B cell (primary cell): Measurements from ENCODE around the gene TRPC3. TPM values are rescaled to one million over a fixed set of nuclear protein-coding genes. Genes with fewer than 3 reads are reported as not detected.

Source experiments
- ATAC-seq: fragments of 200-7000 bp; cut with Tn5 transposase; one replicate; pipeline ENCODE4 v1.10.0; 2021; ENCODE audit warnings: low read depth, mild to moderate bottlenecking, moderate number of reproducible peaks, moderate library complexity
- CTCF ChIA-PET: fragments of 350-600 bp; sonication (Branson Sonifier 250); formaldehyde crosslinking; loops from one replicate; lab custom pipeline; 2021; ENCODE audit warnings: antibody characterized with exemption, inconsistent platforms; lab: Charles Lee
- POLR2A ChIA-PET: fragments of 350-600 bp; sonication (Branson Sonifier 250); formaldehyde crosslinking; loops from one replicate; lab custom pipeline; 2021; ENCODE audit warnings: antibody characterized with exemption; lab: Charles Lee
- DNase-seq: peaks from one replicate; pipeline ENCODE4 v3.0.0; 2013
- H2AFZ ChIP-seq: 2 replicates; pipeline ENCODE4 v1.6.1; 2012; ENCODE audit warnings: mild to moderate bottlenecking, low read depth, low read length; ENCODE audit not compliant: insufficient read depth, poor library complexity, severe bottlenecking
- H3K27ac ChIP-seq, 2 donors: 1 replicate in 1 of 2; 2 replicates in 1 of 2; pipeline ENCODE4 v1.5.1; 2012 to 2013; ENCODE audit warnings: low read length in 2 of 2, mild to moderate bottlenecking in 2 of 2, moderate library complexity in 1 of 2
- H3K27me3 ChIP-seq, 4 experiments: fragments of 200-600 bp in 1 of 4; sonication (generic) in 1 of 4; replicated peaks in 1 of 4; 1 replicate in 2 of 4; 2 replicates in 2 of 4; pipeline versions ENCODE4 v1.6.1 to v1.7.0; 2013 to 2016; ENCODE audit warnings: low read length in 3 of 4, mild to moderate bottlenecking in 2 of 4, mixed read lengths in 1 of 4, moderate library complexity in 1 of 4; ENCODE audit not compliant: insufficient read depth in 4 of 4, control insufficient read depth in 3 of 4; ENCODE audit errors: control extremely low read depth in 1 of 4
- H3K36me3 ChIP-seq, 2 experiments: replicated peaks in 1 of 2; 1 replicate in 1 of 2; 2 replicates in 1 of 2; pipeline versions ENCODE4 v1.6.1 to v1.7.1; 2013; ENCODE audit warnings: low read length in 1 of 2; ENCODE audit not compliant: insufficient read depth in 2 of 2, control insufficient read depth in 1 of 2; ENCODE audit errors: control extremely low read depth in 1 of 2, extremely low read depth in 1 of 2
- H3K4me1 ChIP-seq, 2 donors: fragments of 200-600 bp in 1 of 2; sonication (generic) in 1 of 2; 1 replicate in 1 of 2; 2 replicates in 1 of 2; pipeline versions ENCODE4 v1.5.1 to v1.6.1; 2013 to 2017; ENCODE audit warnings: low read length in 2 of 2; ENCODE audit not compliant: control insufficient read depth in 2 of 2, insufficient read depth in 2 of 2
- H3K4me2 ChIP-seq: replicated peaks from 2 replicates; pipeline ENCODE3; 2012; ENCODE audit warnings: mild to moderate bottlenecking, low read depth, low read length; ENCODE audit not compliant: poor library complexity, severe bottlenecking
- H3K4me3 ChIP-seq, 5 experiments: fragments of 200-600 bp in 1 of 5; sonication (generic) in 1 of 5; 1 replicate in 3 of 5; 2 replicates in 2 of 5; pipeline versions ENCODE4 v1.5.1 to v1.7.0; 2011 to 2016; ENCODE audit warnings: low read length in 4 of 5, mild to moderate bottlenecking in 4 of 5, low read depth in 2 of 5, control low read depth in 1 of 5, moderate library complexity in 1 of 5; ENCODE audit not compliant: insufficient read depth in 1 of 5; ENCODE audit errors: control extremely low read depth in 1 of 5, extremely low read depth in 1 of 5
- H3K79me2 ChIP-seq: fragments of 200-600 bp; sonication (generic); one replicate; pipeline ENCODE4 v1.6.0; 2016; ENCODE audit warnings: low read length; ENCODE audit not compliant: control insufficient read depth, insufficient read depth
- H3K9ac ChIP-seq: fragments of 200-600 bp; sonication (generic); 2 replicates; pipeline ENCODE4 v1.6.1; 2017; ENCODE audit warnings: mild to moderate bottlenecking, low read length, moderate library complexity
- H3K9me3 ChIP-seq, 3 donors: one replicate each; pipeline versions ENCODE4 v1.6.1 to v1.7.1; 2013; ENCODE audit warnings: low read length in 2 of 3; ENCODE audit not compliant: control insufficient read depth in 2 of 3, insufficient read depth in 1 of 3; ENCODE audit errors: control extremely low read depth in 1 of 3
- H4K20me1 ChIP-seq: 2 replicates; pipeline ENCODE4 v1.6.0; 2012; ENCODE audit warnings: mild to moderate bottlenecking, low read length; ENCODE audit not compliant: insufficient read depth, control insufficient read depth, poor library complexity, severe bottlenecking
- H3K27ac Mint-ChIP-seq: one replicate; pipeline ENCODE4 v1.8.0; 2021; ENCODE audit warnings: mixed read lengths
- H3K27me3 Mint-ChIP-seq: one replicate; pipeline ENCODE4 v1.8.0; 2021; ENCODE audit warnings: mixed read lengths
- H3K4me1 Mint-ChIP-seq: one replicate; pipeline ENCODE4 v1.8.0; 2021; ENCODE audit warnings: mixed read lengths
- H3K4me3 Mint-ChIP-seq: one replicate; pipeline ENCODE4 v1.8.0; 2021; ENCODE audit warnings: mixed read lengths
- H3K9me3 Mint-ChIP-seq: one replicate; pipeline ENCODE4 v1.8.0; 2022; ENCODE audit warnings: mixed read lengths; ENCODE audit not compliant: insufficient read depth
- CTCF ChIP-seq: fragments of 200-600 bp; IDR thresholded peaks from one replicate; pipeline ENCODE4 v1.8.0; 2022; ENCODE audit warnings: antibody characterized with exemption, mild to moderate bottlenecking
- EZH2 ChIP-seq: IDR thresholded peaks from 2 replicates; pipeline ENCODE4 v1.6.1; 2012; ENCODE audit warnings: borderline replicate concordance, low read depth, mild to moderate bottlenecking, moderate library complexity, low read length; ENCODE audit not compliant: insufficient read depth, poor library complexity, severe bottlenecking
- WGBS: methylation state at CpG from one replicate; pipeline ENCODE4 v1.1.5; 2013; ENCODE audit warnings: missing lambda C conversion rate; ENCODE audit not compliant: insufficient coverage; 5-methylcytosine and 5-hydroxymethylcytosine counted together
- intact Hi-C: fragments of 100-400 bp; cut with micrococcal nuclease; formaldehyde crosslinking; loops from one replicate; pipeline ENCODE4 v1.10.0; 2022
- polyA plus RNA-seq: library from polyadenylated mRNA; depleted of rRNA; stranded (reverse); fragments of >200 nt; gene quantifications from 2 replicates; pipeline ENCODE4 v1.2.3, GENCODE V29; 2012
- total RNA-seq, 2 donors: library from RNA; stranded (reverse); fragments of 120-200 nt in 1 of 2; gene quantifications; 1 replicate in 1 of 2; 2 replicates in 1 of 2; pipeline versions ENCODE4 v1.2.3 to v1.2.4, GENCODE V29; 2013 to 2022

The TRPC3 gene
- total and polyA plus RNA-seq, 2 donors (not counting 1 experiment from before 2014, with no cell fraction given), result not detected

- ChIA-PET POLR2A (no interaction called here), CTCF (interaction anchor here (1.0 kb wide), 1 partner anchor 21 kb away, joined by 4 read pairs; no protein-coding TSS in a partner anchor)
- no peaks in the 10 kb centered on the region for H3K4me1 Mint-ChIP-seq
- H3K27me3 Mint-ChIP-seq, result peaks cover 46% of the 10 kb centered on the region
- no peak for ATAC-seq
- H3K9me3 Mint-ChIP-seq, result no peaks in the 10 kb centered on the region
- H2AFZ ChIP-seq, result no peak overlapping the region
- H3K4me2 ChIP-seq, result no peak overlapping the region
- intact Hi-C loops, result no loop called here
- H3K27ac ChIP-seq, result no peak overlapping the region
- no peaks in the 10 kb centered on the region for H3K79me2 ChIP-seq
- H3K9me3 ChIP-seq, result peaks cover 0 to 1% (median 0%) of the 10 kb centered on the region in 3 donors
- H3K4me3 Mint-ChIP-seq, result no peak overlapping the region
- H3K4me3 ChIP-seq, result no peak overlapping the region
- H3K9ac ChIP-seq, result no peak overlapping the region
- H3K36me3 ChIP-seq, result no peaks in the 10 kb centered on the region
- no peaks in the 10 kb centered on the region for H4K20me1 ChIP-seq
- no peak overlapping the region for H3K27ac Mint-ChIP-seq
- TF ChIP-seq CTCF, result no peak
- TF ChIP-seq EZH2, result no peak
- DNase-seq, result no peak
- no peaks in the 10 kb centered on the region for H3K4me1 ChIP-seq
- peaks cover 0 to 42% (median 20%) of the 10 kb centered on the region in 4 experiments for H3K27me3 ChIP-seq
Measured at GRCh38 chr4:121879135-121879534, 72.7 kb downstream of the TRPC3 start.

- ChIA-PET POLR2A (no interaction called here), CTCF (interaction anchor here (1.0 to 1.3 kb wide), 2 partner anchors 9 to 23 kb away, joined by 3 to 5 read pairs; no protein-coding TSS in a partner anchor)
- Histone ChIP-seq H3K4me1 (no peaks in the 10 kb centered on the region), H3K27me3 (peaks cover 0 to 41% (median 22%) of the 10 kb centered on the region in 4 experiments), H3K36me3 (no peaks in the 10 kb centered on the region), H3K4me2 (no peak overlapping the region), H3K27ac (no peak overlapping the region), H3K79me2 (no peaks in the 10 kb centered on the region), H2AFZ (no peak overlapping the region), H3K4me3 (no peak overlapping the region), H4K20me1 (no peaks in the 10 kb centered on the region), H3K9me3 (peaks cover 0 to 1% (median 0%) of the 10 kb centered on the region in 3 donors), H3K9ac (no peak overlapping the region)
- Mint-ChIP-seq H3K27ac (no peak overlapping the region), H3K27me3 (peaks cover 51% of the 10 kb centered on the region), H3K4me1 (no peaks in the 10 kb centered on the region), H3K9me3 (no peaks in the 10 kb centered on the region), H3K4me3 (no peak overlapping the region)
- DNase-seq (no peak), ATAC-seq (no peak)
- intact Hi-C loops, result no loop called here
- 90% methylated on average over 2 of the region's 4 CpGs for WGBS
- TF ChIP-seq CTCF (no peak), EZH2 (no peak)
Measured at GRCh38 chr4:121877041-121877773, 74.7 kb downstream of the TRPC3 start.
